WTC11 (cell line): ENCODE results near the gene KIF26A.

Source experiments
- AFF4 ChIP-seq: sonication (generic); formaldehyde crosslinking; IDR thresholded peaks from 2 replicates; pipeline ENCODE4 v1.8.1; 2023; ENCODE audit warnings: mild to moderate bottlenecking, missing genetic modification reagents, borderline replicate concordance
- ATF1 ChIP-seq: sonication (generic); formaldehyde crosslinking; IDR thresholded peaks from 2 replicates; pipeline ENCODE4 v1.8.1; 2023; ENCODE audit warnings: mild to moderate bottlenecking, moderate library complexity, missing genetic modification reagents
- ATF3 ChIP-seq: sonication (generic); formaldehyde crosslinking; conservative IDR thresholded peaks from 2 replicates; pipeline ENCODE4 v1.8.1; 2022; ENCODE audit warnings: mild to moderate bottlenecking, missing genetic modification reagents
- CREB1 ChIP-seq: sonication (generic); formaldehyde crosslinking; IDR thresholded peaks from 2 replicates; pipeline ENCODE4 v1.8.0; 2023; ENCODE audit warnings: mild to moderate bottlenecking, missing genetic modification reagents
- CTCF ChIP-seq: fragments of 200-600 bp; IDR thresholded peaks from 2 replicates; pipeline ENCODE4 v1.8.0; 2022; ENCODE audit warnings: antibody characterized with exemption
- E2F5 ChIP-seq: sonication (generic); formaldehyde crosslinking; IDR thresholded peaks from 2 replicates; pipeline ENCODE4 v1.8.1; 2022; ENCODE audit warnings: mild to moderate bottlenecking, moderate library complexity, missing genetic modification reagents
- FOXK1 ChIP-seq: sonication (generic); formaldehyde crosslinking; IDR thresholded peaks from 2 replicates; pipeline ENCODE4 v1.8.0; 2022; ENCODE audit warnings: mild to moderate bottlenecking, moderate library complexity, missing genetic modification reagents
- HMGXB4 ChIP-seq: sonication (generic); formaldehyde crosslinking; IDR thresholded peaks from 2 replicates; pipeline ENCODE4 v1.8.1; 2023; ENCODE audit warnings: mild to moderate bottlenecking, moderate library complexity, missing genetic modification reagents
- JUN ChIP-seq: sonication (generic); formaldehyde crosslinking; IDR thresholded peaks from 2 replicates; pipeline ENCODE4 v1.8.0; 2023; ENCODE audit warnings: mild to moderate bottlenecking, missing genetic modification reagents
- MAX ChIP-seq: sonication (generic); formaldehyde crosslinking; IDR thresholded peaks from 2 replicates; pipeline ENCODE4 v1.8.0; 2022; ENCODE audit warnings: mild to moderate bottlenecking, missing genetic modification reagents
- MXD4 ChIP-seq: fragments of 250-450 bp; sonication (Bioruptor Pico); IDR thresholded peaks from 2 replicates; pipeline ENCODE4 v1.8.0; 2021; ENCODE audit warnings: mild to moderate bottlenecking, moderate library complexity, borderline replicate concordance
- PRDM15 ChIP-seq: sonication (generic); formaldehyde crosslinking; IDR thresholded peaks from 2 replicates; pipeline ENCODE4 v1.8.0; 2022; ENCODE audit warnings: missing genetic modification reagents
- TCF7 ChIP-seq: sonication (generic); formaldehyde crosslinking; IDR thresholded peaks from 2 replicates; pipeline ENCODE4 v1.8.0; 2022; ENCODE audit warnings: mild to moderate bottlenecking, low read depth, missing genetic modification reagents, moderate library complexity

- no peak for TF ChIP-seq TCF7 (CRISPR knock-in tag)
- no peak for TF ChIP-seq ATF1 (CRISPR knock-in tag)
- no peak for TF ChIP-seq CTCF
- TF ChIP-seq HMGXB4 (CRISPR knock-in tag): no peak
- TF ChIP-seq CREB1 (CRISPR knock-in tag): no peak
- no peak for TF ChIP-seq FOXK1 (CRISPR knock-in tag)
- TF ChIP-seq ATF3 (CRISPR knock-in tag): no peak
- TF ChIP-seq MAX (CRISPR knock-in tag): no peak
- TF ChIP-seq E2F5 (CRISPR knock-in tag): no peak
- no peak for TF ChIP-seq AFF4 (CRISPR knock-in tag)
- no peak for TF ChIP-seq JUN (CRISPR knock-in tag)
- no peak for TF ChIP-seq PRDM15
- TF ChIP-seq MXD4 (CRISPR knock-in tag): no peak
Observed at GRCh38 chr14:104123879-104124278, 14.5 kb upstream of the KIF26A start.
